ENCODE data around the gene RASGRF2. TPM values are rescaled to one million over a fixed set of nuclear protein-coding genes. Genes with fewer than 3 reads are reported as not detected.

The RASGRF2 gene
- total RNA-seq, 1 donor from 2014 or later, result 4.8 TPM

DNA sequence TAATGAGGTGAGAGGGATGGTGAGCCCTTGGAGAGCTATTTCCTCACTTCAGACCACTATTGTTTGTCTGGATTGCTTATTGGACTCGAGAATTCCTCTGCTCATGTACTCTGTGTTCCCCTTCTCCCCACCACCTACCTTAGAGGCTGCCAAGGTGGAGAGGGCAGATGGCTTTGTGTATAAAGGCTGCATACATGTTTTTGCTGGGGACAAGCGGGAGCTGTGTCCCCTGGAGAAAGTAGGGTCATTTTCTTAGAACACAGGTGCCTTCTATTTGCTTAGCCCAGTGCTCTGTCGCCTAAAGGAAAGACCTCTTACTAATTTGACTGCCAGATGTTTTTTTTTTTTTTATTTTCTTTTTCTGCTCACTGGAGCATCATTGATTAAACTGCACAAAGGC, 29.7 kb downstream of the RASGRF2 start:
- Histone ChIP-seq H3K27me3 (ENCODE audit: low read depth) (no peaks in the 10 kb centered on the region), H3K9me3 (replicated peaks) (no peaks in the 10 kb centered on the region), H3K27ac (replicated peaks) (no peak overlapping the region), H3K36me3 (no peaks in the 10 kb centered on the region), H3K4me3 (no peak overlapping the region), H3K4me1 (peaks cover 13% of the 10 kb centered on the region)
- no peak for TF ChIP-seq CTCF (IDR thresholded peaks at IDR 0.05; ENCODE audit: borderline replicate concordance)
- no peak for DNase-seq
- intact Hi-C loops (cut with micrococcal nuclease), result no loop called here

DNA sequence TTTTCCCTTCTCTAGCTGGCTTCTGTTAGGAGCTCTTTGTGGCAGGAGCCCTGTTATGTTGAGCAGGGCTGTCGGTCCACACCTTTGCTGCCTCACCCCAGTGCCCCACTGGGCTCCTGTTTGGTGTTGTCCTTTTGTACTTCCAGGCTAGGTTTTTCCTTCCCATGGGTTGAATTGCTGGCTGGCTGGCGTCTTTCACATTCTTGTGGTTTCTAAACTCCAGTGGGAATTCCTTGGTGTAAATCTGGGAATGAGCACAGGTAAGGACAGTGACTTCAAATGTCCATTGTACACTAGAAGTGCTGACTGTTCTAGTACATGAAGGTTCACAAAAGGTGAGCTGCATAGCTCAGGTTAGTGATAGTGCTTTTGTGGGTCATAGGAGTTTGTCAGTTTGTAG, 30.4 kb downstream of the RASGRF2 start:
- intact Hi-C loops (cut with micrococcal nuclease), result no loop called here
- no peaks in the 10 kb centered on the region for H3K9me3 ChIP-seq (replicated peaks)
- peaks cover 13% of the 10 kb centered on the region for H3K4me1 ChIP-seq
- no peaks in the 10 kb centered on the region for H3K36me3 ChIP-seq
- no peak overlapping the region for H3K27ac ChIP-seq (replicated peaks)
- TF ChIP-seq CTCF (IDR thresholded peaks at IDR 0.05; ENCODE audit: borderline replicate concordance), result no peak
- no peaks in the 10 kb centered on the region for H3K27me3 ChIP-seq (ENCODE audit: low read depth)
- no peak for DNase-seq
- H3K4me3 ChIP-seq, result no peak overlapping the region

- peaks cover 13% of the 10 kb centered on the region for H3K4me1 ChIP-seq
- intact Hi-C loops (cut with micrococcal nuclease), result no loop called here
- H3K27ac ChIP-seq (replicated peaks), result no peak overlapping the region
- H3K36me3 ChIP-seq, result no peaks in the 10 kb centered on the region
- DNase-seq, result no peak
- H3K4me3 ChIP-seq, result no peak overlapping the region
- no peaks in the 10 kb centered on the region for H3K27me3 ChIP-seq (ENCODE audit: low read depth)
- no peak for TF ChIP-seq CTCF (IDR thresholded peaks at IDR 0.05; ENCODE audit: borderline replicate concordance)
- no peaks in the 10 kb centered on the region for H3K9me3 ChIP-seq (replicated peaks)
Observed at GRCh38 chr5:80990971-80991370, 30.8 kb downstream of the RASGRF2 start.

DNA sequence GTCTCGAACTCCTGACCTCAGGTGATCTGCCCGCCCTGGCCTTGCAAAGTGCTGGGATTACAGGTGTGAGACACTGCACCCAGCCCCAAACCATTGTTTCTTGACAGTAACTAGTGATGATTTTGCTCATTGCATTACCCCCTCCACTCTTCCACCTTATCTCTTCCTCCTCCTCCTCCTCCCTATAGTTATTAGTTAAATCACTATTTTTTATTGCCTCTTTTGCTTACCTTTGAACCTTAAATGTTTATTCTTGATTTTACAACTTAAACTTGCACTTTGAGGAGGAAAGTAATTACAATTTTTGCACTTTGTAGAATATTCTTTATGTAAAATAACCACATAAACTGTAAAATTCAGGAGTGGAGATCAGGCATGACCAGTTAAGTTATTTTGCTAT, 35.7 kb downstream of the RASGRF2 start:
- no peak for DNase-seq
- peaks cover 9% of the 10 kb centered on the region for H3K4me1 ChIP-seq
- no peaks in the 10 kb centered on the region for H3K27me3 ChIP-seq (ENCODE audit: low read depth)
- H3K9me3 ChIP-seq (replicated peaks), result no peaks in the 10 kb centered on the region
- no peaks in the 10 kb centered on the region for H3K36me3 ChIP-seq
- H3K27ac ChIP-seq (replicated peaks), result no peak overlapping the region
- no peak overlapping the region for H3K4me3 ChIP-seq
- intact Hi-C loops (cut with micrococcal nuclease), result no loop called here
- no peak for TF ChIP-seq CTCF (IDR thresholded peaks at IDR 0.05; ENCODE audit: borderline replicate concordance)

GRCh38 chr5:80998590-80998979, 38.4 kb downstream of the RASGRF2 start:
- no peak for TF ChIP-seq CTCF (IDR thresholded peaks at IDR 0.05; ENCODE audit: borderline replicate concordance)
- Histone ChIP-seq H3K36me3 (no peaks in the 10 kb centered on the region), H3K4me3 (no peak overlapping the region), H3K27ac (replicated peaks) (peak overlapping the region; percentile 21), H3K27me3 (ENCODE audit: low read depth) (no peaks in the 10 kb centered on the region), H3K9me3 (replicated peaks) (no peaks in the 10 kb centered on the region), H3K4me1 (peaks cover 17% of the 10 kb centered on the region)
- DNase-seq, result no peak
- intact Hi-C loops (cut with micrococcal nuclease), result no loop called here
